GM12865 (cell line): ENCODE measurements around the gene MED27.
A peak's percentile ranks its signal among the peaks of the same experiment; 100 is the strongest.

ENCODE experiments used
- DNase-seq: peaks from one replicate; pipeline ENCODE4 v3.0.0; 2010; ENCODE audit warnings: low read depth
- H3K4me3 ChIP-seq: 2 replicates; pipeline ENCODE4 v1.5.1; 2011; ENCODE audit warnings: mild to moderate bottlenecking, low read depth, low read length, control low read depth
- TF ChIP-seq, protein P1 (sequence below): IDR thresholded peaks from 2 replicates; pipeline ENCODE4 v1.5.1; 2011; ENCODE audit warnings: low read length, control low read depth, low read depth, inconsistent platforms; ENCODE audit not compliant: insufficient read depth; ENCODE audit errors: missing control alignments

MED27 gene

DNA sequence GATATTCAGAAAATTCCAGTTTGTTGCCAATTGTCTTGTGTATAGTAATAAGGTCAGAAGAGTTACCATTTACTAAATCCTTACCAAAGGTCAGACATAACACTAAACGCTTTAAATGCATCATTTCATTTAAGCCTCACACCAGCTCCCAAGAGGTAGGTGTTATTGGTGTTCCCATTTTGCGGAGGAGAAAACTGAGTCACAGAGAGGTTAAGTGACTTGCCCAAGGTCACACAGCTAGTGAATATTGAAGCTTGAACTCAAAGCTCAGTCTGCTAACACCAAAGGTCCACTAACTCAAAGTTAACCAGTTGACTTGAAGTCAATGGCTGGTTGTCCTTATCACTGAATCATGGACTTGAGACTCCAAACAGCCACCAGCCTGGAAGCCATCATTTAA is 41.4 kb upstream of the MED27 start:
- TF ChIP-seq, protein P1, sequence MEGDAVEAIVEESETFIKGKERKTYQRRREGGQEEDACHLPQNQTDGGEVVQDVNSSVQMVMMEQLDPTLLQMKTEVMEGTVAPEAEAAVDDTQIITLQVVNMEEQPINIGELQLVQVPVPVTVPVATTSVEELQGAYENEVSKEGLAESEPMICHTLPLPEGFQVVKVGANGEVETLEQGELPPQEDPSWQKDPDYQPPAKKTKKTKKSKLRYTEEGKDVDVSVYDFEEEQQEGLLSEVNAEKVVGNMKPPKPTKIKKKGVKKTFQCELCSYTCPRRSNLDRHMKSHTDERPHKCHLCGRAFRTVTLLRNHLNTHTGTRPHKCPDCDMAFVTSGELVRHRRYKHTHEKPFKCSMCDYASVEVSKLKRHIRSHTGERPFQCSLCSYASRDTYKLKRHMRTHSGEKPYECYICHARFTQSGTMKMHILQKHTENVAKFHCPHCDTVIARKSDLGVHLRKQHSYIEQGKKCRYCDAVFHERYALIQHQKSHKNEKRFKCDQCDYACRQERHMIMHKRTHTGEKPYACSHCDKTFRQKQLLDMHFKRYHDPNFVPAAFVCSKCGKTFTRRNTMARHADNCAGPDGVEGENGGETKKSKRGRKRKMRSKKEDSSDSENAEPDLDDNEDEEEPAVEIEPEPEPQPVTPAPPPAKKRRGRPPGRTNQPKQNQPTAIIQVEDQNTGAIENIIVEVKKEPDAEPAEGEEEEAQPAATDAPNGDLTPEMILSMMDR, result no peak
- no peak overlapping the region for H3K4me3 ChIP-seq
- DNase-seq, result no peak

DNA sequence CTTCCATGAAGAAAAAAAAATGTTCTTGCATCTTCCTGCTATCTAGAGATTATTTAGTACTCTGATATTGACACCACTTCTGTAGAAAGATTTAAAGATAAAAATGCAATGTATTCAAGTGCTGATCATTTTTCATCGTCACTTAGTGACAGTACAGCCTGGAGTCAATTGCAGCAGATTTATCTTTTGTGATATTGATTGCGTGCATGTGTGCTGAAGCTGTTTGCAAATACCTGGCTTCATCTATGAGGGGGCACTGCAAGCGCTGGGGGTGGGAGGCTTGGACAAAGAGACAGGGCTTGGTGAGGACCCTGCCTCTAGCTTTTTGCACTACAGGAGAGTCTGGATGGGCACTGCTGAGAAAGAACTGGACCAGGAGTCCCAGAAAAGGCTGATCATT is 38.0 kb upstream of the MED27 start:
- H3K4me3 ChIP-seq, result no peak overlapping the region
- no peak for DNase-seq
- TF ChIP-seq, protein P1, result no peak

DNA sequence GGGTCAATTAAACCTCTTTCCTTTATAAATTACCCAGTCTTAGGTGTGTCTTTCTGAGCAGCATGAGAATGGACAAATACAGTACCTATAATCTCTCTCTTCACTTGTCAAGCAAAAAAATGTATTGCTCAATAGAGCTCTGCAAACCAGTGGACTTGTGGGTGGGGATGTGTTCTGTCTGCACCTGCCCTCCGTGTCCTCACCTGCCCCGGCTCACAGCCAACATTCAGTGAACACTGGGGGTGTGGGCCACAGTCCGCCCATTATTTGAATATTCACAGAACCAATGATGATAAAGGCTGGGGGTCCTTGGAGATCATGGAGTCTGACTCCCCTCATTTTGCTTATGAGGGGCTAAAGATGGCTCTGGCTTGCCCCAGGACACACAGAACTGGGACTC is 36.9 kb upstream of the MED27 start:
- H3K4me3 ChIP-seq, result no peak overlapping the region
- TF ChIP-seq, protein P1, result no peak
- DNase-seq, result no peak

DNA sequence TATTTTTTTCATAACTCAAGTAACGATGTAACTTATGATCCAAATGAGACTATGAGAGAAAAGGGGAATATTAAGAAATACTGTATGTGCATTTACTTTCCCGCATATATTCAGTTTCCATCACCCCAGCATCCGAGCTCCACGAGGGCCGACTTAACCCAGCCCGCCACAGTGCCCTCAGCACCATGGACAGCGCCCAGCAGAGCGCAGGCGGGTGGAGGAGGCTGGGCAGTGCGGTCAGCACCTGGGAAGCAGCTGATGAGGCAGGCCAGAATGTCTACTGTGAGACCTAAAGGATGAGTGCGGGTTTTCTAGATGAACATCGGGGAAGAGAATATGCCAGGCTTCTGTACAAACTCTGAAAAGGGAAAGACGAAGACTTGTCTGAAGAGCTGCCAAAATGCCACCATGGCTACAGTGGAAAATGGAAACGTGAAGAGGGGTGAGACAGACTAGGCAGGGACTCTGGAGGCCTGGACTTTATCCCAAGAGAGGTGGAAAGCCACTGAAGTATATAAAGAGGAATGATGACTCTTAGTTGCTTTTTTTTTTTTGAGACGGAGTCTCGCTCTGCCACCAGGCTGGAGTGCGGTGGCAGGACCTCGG is 34.5 kb upstream of the MED27 start:
- TF ChIP-seq, protein P1, result no peak
- H3K4me3 ChIP-seq, result no peak overlapping the region
- peak; percentile 21 for DNase-seq

DNA sequence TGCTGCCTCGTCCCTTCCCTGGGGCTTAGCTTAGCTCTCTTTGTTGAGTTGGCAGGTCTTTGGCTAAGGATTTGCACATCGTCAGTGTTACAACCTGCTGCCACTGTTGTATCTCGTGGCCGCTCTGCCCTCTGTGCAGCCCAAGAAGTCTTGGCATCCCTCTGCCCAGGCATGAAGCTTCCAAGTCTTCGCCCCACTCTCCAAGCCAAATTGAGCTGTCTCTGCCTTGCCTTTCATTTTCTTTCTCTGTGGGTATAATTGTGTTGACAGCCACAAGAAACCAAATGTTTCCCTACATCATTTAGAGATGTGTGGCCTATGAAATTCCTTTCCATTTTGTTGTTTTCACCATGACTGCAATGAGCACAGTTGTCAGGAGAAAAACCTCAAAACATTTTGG is 29.6 kb upstream of the MED27 start:
- H3K4me3 ChIP-seq, result no peak overlapping the region
- TF ChIP-seq, protein P1, result no peak
- no peak for DNase-seq

DNA sequence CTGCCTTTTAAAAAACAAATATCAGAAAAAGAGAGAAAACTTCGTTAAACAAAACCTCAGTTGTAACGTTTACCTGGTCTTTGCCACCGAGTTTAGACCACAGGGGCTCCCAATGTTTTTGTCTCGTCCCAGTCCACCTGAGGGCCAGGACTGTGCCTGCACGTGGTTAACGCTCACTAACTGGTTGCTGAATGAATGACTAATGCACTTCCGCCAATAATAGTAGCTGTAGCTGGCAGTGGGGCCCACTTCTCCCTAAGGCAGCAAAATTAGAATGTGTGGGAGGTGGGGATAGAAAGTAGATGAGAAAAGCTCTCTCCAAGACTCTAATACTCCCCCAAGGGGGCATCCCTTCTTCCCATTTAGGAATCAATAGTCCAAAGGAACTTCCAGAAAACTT is 29.1 kb upstream of the MED27 start:
- TF ChIP-seq, protein P1, result no peak
- H3K4me3 ChIP-seq, result no peak overlapping the region
- DNase-seq, result no peak

DNA sequence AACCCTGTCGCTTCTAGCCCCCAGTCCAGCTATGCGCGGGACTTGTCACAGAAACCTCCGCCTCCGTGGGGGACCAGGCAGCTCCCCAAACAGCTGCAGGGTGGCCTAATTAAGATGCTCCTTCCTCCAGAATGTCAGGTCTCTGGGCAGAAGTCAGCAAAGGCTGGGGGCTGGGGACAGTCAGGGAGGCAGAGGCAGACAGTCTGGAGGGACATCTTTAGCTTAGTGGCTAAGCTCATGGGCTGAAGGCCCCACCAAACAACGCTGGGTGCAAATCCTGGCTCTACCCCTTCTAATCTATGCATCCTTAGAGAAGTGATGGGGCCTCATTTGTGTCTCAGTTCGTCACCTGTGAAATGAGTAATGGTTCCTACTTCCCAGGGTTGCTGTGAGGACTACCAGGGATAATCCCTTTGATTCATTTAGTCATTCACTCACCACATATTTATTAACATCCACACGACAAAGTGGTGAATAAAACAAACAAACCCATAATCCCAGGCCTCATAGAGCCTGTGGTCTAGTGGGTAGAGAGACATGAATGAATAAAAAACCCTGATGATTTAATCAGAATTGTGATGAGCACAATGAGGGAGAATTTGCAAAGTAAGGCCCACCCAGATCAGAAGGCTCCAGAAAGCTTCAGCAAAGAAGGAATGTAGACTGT is 20.2 kb upstream of the MED27 start:
- TF ChIP-seq, protein P1, result no peak

More for the DNA sequence above, 20.2 kb upstream of the MED27 start:
- no peak for DNase-seq
- no peak overlapping the region for H3K4me3 ChIP-seq
